SK-N-SH treated with all-trans-retinoic acid at 6 μM for 48 hours (cell line): ENCODE measurements around the gene TNFRSF21.

Experiments used
- ARNTL ChIP-seq: fragments of 450-650 bp; formaldehyde crosslinking; IDR thresholded peaks from 2 replicates; pipeline ENCODE4 v1.5.0; 2020; ENCODE audit warnings: low read depth, mild to moderate bottlenecking, moderate library complexity, borderline replicate concordance
- ESRRG ChIP-seq: fragments of 250-450 bp; sonication (Bioruptor Pico); IDR thresholded peaks from 2 replicates; pipeline ENCODE4 v1.6.1; 2021; ENCODE audit warnings: mild to moderate bottlenecking
- GLIS3 ChIP-seq: fragments of 250-450 bp; sonication (Bioruptor Pico); IDR thresholded peaks from 2 replicates; pipeline ENCODE4 v1.5.0; 2020; ENCODE audit warnings: mild to moderate bottlenecking, moderate library complexity
- PPARA ChIP-seq: fragments of 250-450 bp; sonication (Bioruptor Pico); IDR thresholded peaks from 2 replicates; pipeline ENCODE4 v1.5.0; 2020; ENCODE audit warnings: mild to moderate bottlenecking, borderline replicate concordance
- RARB ChIP-seq: fragments of 250-450 bp; sonication (Bioruptor Pico); IDR thresholded peaks from 2 replicates; pipeline ENCODE4 v1.8.0; 2021; ENCODE audit warnings: mild to moderate bottlenecking, moderate library complexity
- TCF4 ChIP-seq: fragments of 250-450 bp; sonication (Bioruptor Pico); IDR thresholded peaks from 2 replicates; pipeline ENCODE4 v1.8.0; 2021; ENCODE audit warnings: mild to moderate bottlenecking, moderate library complexity, borderline replicate concordance
- ZNF565 ChIP-seq: fragments of 450-650 bp; formaldehyde crosslinking; conservative IDR thresholded peaks from 2 replicates; pipeline ENCODE4 v1.5.0; 2020; ENCODE audit warnings: low read depth, mild to moderate bottlenecking, moderate library complexity
- ZNF8 ChIP-seq: fragments of 450-650 bp; formaldehyde crosslinking; IDR thresholded peaks from 2 replicates; pipeline ENCODE4 v1.5.0; 2020; ENCODE audit warnings: mild to moderate bottlenecking, moderate library complexity
- TF ChIP-seq, protein P1 (sequence below): fragments of 250-450 bp; sonication (Bioruptor Pico); IDR thresholded peaks from 2 replicates; pipeline ENCODE4 v1.8.0; 2020; ENCODE audit warnings: mild to moderate bottlenecking, moderate library complexity, borderline replicate concordance
- TF ChIP-seq, protein P2 (sequence below): fragments of 250-450 bp; sonication (Bioruptor Pico); IDR thresholded peaks from 2 replicates; pipeline ENCODE4 v1.5.1; 2021; ENCODE audit warnings: mild to moderate bottlenecking, moderate library complexity
- TF ChIP-seq, protein P3 (sequence below): fragments of 250-450 bp; sonication (Bioruptor Pico); IDR thresholded peaks from 2 replicates; pipeline ENCODE4 v1.8.0; 2021; ENCODE audit warnings: low read depth, mild to moderate bottlenecking, moderate library complexity, borderline replicate concordance
- TF ChIP-seq, protein P4 (sequence below): fragments of 250-450 bp; sonication (Bioruptor Pico); IDR thresholded peaks from 2 replicates; pipeline ENCODE4 v1.5.1; 2020; ENCODE audit warnings: low read depth, mild to moderate bottlenecking, moderate library complexity

GRCh38 chr6:47256981-47257730, 52.5 kb downstream of the TNFRSF21 start:
- TF ChIP-seq ZNF8 (no peak), ESRRG (CRISPR knock-in tag) (no peak), ARNTL (CRISPR knock-in tag) (no peak), PPARA (CRISPR knock-in tag) (no peak), RARB (no peak), TCF4 (CRISPR knock-in tag) (no peak), GLIS3 (CRISPR knock-in tag) (no peak), ZNF565 (CRISPR knock-in tag) (no peak)
- TF ChIP-seq, protein P1, sequence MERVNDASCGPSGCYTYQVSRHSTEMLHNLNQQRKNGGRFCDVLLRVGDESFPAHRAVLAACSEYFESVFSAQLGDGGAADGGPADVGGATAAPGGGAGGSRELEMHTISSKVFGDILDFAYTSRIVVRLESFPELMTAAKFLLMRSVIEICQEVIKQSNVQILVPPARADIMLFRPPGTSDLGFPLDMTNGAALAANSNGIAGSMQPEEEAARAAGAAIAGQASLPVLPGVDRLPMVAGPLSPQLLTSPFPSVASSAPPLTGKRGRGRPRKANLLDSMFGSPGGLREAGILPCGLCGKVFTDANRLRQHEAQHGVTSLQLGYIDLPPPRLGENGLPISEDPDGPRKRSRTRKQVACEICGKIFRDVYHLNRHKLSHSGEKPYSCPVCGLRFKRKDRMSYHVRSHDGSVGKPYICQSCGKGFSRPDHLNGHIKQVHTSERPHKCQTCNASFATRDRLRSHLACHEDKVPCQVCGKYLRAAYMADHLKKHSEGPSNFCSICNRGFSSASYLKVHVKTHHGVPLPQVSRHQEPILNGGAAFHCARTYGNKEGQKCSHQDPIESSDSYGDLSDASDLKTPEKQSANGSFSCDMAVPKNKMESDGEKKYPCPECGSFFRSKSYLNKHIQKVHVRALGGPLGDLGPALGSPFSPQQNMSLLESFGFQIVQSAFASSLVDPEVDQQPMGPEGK (CRISPR knock-in tag) = no peak
- TF ChIP-seq, protein P2, sequence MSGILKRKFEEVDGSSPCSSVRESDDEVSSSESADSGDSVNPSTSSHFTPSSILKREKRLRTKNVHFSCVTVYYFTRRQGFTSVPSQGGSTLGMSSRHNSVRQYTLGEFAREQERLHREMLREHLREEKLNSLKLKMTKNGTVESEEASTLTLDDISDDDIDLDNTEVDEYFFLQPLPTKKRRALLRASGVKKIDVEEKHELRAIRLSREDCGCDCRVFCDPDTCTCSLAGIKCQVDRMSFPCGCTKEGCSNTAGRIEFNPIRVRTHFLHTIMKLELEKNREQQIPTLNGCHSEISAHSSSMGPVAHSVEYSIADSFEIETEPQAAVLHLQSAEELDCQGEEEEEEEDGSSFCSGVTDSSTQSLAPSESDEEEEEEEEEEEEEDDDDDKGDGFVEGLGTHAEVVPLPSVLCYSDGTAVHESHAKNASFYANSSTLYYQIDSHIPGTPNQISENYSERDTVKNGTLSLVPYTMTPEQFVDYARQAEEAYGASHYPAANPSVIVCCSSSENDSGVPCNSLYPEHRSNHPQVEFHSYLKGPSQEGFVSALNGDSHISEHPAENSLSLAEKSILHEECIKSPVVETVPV (CRISPR knock-in tag) = no peak
- TF ChIP-seq, protein P3, sequence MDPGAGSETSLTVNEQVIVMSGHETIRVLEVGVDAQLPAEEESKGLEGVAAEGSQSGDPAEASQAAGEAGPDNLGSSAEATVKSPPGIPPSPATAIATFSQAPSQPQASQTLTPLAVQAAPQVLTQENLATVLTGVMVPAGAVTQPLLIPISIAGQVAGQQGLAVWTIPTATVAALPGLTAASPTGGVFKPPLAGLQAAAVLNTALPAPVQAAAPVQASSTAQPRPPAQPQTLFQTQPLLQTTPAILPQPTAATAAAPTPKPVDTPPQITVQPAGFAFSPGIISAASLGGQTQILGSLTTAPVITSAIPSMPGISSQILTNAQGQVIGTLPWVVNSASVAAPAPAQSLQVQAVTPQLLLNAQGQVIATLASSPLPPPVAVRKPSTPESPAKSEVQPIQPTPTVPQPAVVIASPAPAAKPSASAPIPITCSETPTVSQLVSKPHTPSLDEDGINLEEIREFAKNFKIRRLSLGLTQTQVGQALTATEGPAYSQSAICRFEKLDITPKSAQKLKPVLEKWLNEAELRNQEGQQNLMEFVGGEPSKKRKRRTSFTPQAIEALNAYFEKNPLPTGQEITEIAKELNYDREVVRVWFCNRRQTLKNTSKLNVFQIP (CRISPR knock-in tag) = no peak
- TF ChIP-seq, protein P4, sequence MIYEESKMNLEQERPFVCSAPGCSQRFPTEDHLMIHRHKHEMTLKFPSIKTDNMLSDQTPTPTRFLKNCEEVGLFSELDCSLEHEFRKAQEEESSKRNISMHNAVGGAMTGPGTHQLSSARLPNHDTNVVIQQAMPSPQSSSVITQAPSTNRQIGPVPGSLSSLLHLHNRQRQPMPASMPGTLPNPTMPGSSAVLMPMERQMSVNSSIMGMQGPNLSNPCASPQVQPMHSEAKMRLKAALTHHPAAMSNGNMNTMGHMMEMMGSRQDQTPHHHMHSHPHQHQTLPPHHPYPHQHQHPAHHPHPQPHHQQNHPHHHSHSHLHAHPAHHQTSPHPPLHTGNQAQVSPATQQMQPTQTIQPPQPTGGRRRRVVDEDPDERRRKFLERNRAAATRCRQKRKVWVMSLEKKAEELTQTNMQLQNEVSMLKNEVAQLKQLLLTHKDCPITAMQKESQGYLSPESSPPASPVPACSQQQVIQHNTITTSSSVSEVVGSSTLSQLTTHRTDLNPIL (CRISPR knock-in tag) = no peak
